ENCODE data around the gene OSTM1.

GRCh38 chr6:108020472-108021116, 53.9 kb downstream of the OSTM1 start:
- TF ChIP-seq CTCF (IDR thresholded peaks at IDR 0.05): no peak
- TF ChIP-seq POLR2A (IDR thresholded peaks at IDR 0.05): no peak
- no peak for TF ChIP-seq EP300 (IDR thresholded peaks at IDR 0.05)

Data from sigmoid colon (tissue), 4 donors.